ENCODE results near the gene RSPH6A.

Gene RSPH6A

GRCh38 chr19:45769821-45770191 is 45.3 kb downstream of the RSPH6A start:
- H3K4me3 ChIP-seq (ENCODE audit: low read length) = peak overlapping the region; percentile 62
- H3K27ac ChIP-seq (ENCODE audit: low read depth, low read length) = peak overlapping the region; percentile 96
- peak overlapping the region; percentile 25 for H3K18ac ChIP-seq (ENCODE audit: low read length)
- H3K4me2 ChIP-seq (ENCODE audit: low read length) = peak overlapping the region; percentile 100
- H3K9ac ChIP-seq (ENCODE audit: low read length) = peak overlapping the region; percentile 82
- no peak overlapping the region for H2BK120ac ChIP-seq (ENCODE audit: low read depth, low read length)
- H3K23ac ChIP-seq (ENCODE audit: low read length) = no peak overlapping the region
- peaks cover 8% of the 10 kb centered on the region for H3K4me1 ChIP-seq (ENCODE audit: control insufficient read depth, low read depth, low read length)
- H3K27me3 ChIP-seq (ENCODE audit: insufficient read depth, low read length, poor library complexity) = no peaks in the 10 kb centered on the region
- no CpG with 5 or more reads among the region's 28 CpGs for WGBS (ENCODE audit: extremely low coverage, insufficient coverage, low lambda C conversion rate)
- H3K4ac ChIP-seq (ENCODE audit: low read depth, low read length) = peak overlapping the region; percentile 62
- no peaks in the 10 kb centered on the region for H3K79me1 ChIP-seq (ENCODE audit: low read length)
- H2AK5ac ChIP-seq (ENCODE audit: low read length) = no peak overlapping the region
- H2BK5ac ChIP-seq (ENCODE audit: low read length) = no peak overlapping the region
- peak overlapping the region; percentile 99 for H3K56ac ChIP-seq (ENCODE audit: low read length)
- no peak for DNase-seq
- H3K79me2 ChIP-seq (ENCODE audit: control insufficient read depth, insufficient read depth, low read length) = no peaks in the 10 kb centered on the region
- H3K36me3 ChIP-seq (ENCODE audit: control insufficient read depth, insufficient read depth, low read length) = no peaks in the 10 kb centered on the region
- H4K5ac ChIP-seq (ENCODE audit: low read length) = no peak overlapping the region
- H2BK15ac ChIP-seq (replicated peaks; ENCODE audit: low read depth) = no peak overlapping the region
- H4K8ac ChIP-seq (ENCODE audit: low read depth, low read length) = no peak overlapping the region

GRCh38 chr19:45768984-45769782 is 45.9 kb downstream of the RSPH6A start, which contains the start of gene SIX5:
TSS of gene SIX5 (minus strand) at chr19:45769252. CDS start at chr19:45768844, 408 bp downstream.
- Histone ChIP-seq H2BK5ac (ENCODE audit: low read length) (peak within 1 kb of the TSS; percentile 99), H3K9ac (ENCODE audit: low read length) (peak within 1 kb of the TSS; percentile 100), H2BK120ac (ENCODE audit: low read depth, low read length) (peak within 1 kb of the TSS; percentile 48), H3K27me3 (ENCODE audit: insufficient read depth, low read length, poor library complexity) (no peaks in the 10 kb centered on the region), H4K5ac (ENCODE audit: low read length) (no peak within 1 kb of the TSS), H3K18ac (ENCODE audit: low read length) (peak within 1 kb of the TSS; percentile 94), H3K56ac (ENCODE audit: low read length) (peak within 1 kb of the TSS; percentile 100), H3K4ac (ENCODE audit: low read depth, low read length) (peak within 1 kb of the TSS; percentile 94), H2AK5ac (ENCODE audit: low read length) (peak within 1 kb of the TSS; percentile 100), H3K27ac (ENCODE audit: low read depth, low read length) (peak within 1 kb of the TSS; percentile 98), H3K4me1 (ENCODE audit: control insufficient read depth, low read depth, low read length) (peaks cover 8% of the 10 kb centered on the region), H3K79me1 (ENCODE audit: low read length) (no peaks in the 10 kb centered on the region), H3K79me2 (ENCODE audit: control insufficient read depth, insufficient read depth, low read length) (no peaks in the 10 kb centered on the region), H3K4me3 (ENCODE audit: low read length) (peak within 1 kb of the TSS; percentile 95), H3K23ac (ENCODE audit: low read length) (peak within 1 kb of the TSS; percentile 98), H4K8ac (ENCODE audit: low read depth, low read length) (peak within 1 kb of the TSS; percentile 69), H2BK15ac (replicated peaks; ENCODE audit: low read depth) (no peak within 1 kb of the TSS), H3K36me3 (ENCODE audit: control insufficient read depth, insufficient read depth, low read length) (no peaks in the 10 kb centered on the region), H3K4me2 (ENCODE audit: low read length) (peak within 1 kb of the TSS; percentile 100)
- WGBS (ENCODE audit: extremely low coverage, insufficient coverage, low lambda C conversion rate) = no CpG with 5 or more reads among the region's 70 CpGs
- DNase-seq = peak; percentile 99

GRCh38 chr19:45768655-45768983 is 46.5 kb downstream of the RSPH6A start:
- Histone ChIP-seq H3K56ac (ENCODE audit: low read length) (peak overlapping the region; percentile 100), H2BK15ac (replicated peaks; ENCODE audit: low read depth) (no peak overlapping the region), H2BK120ac (ENCODE audit: low read depth, low read length) (peak overlapping the region; percentile 48), H2BK5ac (ENCODE audit: low read length) (peak overlapping the region; percentile 99), H3K27me3 (ENCODE audit: insufficient read depth, low read length, poor library complexity) (no peaks in the 10 kb centered on the region), H4K5ac (ENCODE audit: low read length) (no peak overlapping the region), H3K4ac (ENCODE audit: low read depth, low read length) (peak overlapping the region; percentile 94), H3K79me2 (ENCODE audit: control insufficient read depth, insufficient read depth, low read length) (no peaks in the 10 kb centered on the region), H3K23ac (ENCODE audit: low read length) (peak overlapping the region; percentile 98), H3K27ac (ENCODE audit: low read depth, low read length) (peak overlapping the region; percentile 98), H3K79me1 (ENCODE audit: low read length) (no peaks in the 10 kb centered on the region), H2AK5ac (ENCODE audit: low read length) (peak overlapping the region; percentile 100), H3K4me2 (ENCODE audit: low read length) (peak overlapping the region; percentile 99), H3K9ac (ENCODE audit: low read length) (peak overlapping the region; percentile 100), H3K4me1 (ENCODE audit: control insufficient read depth, low read depth, low read length) (peaks cover 8% of the 10 kb centered on the region), H3K4me3 (ENCODE audit: low read length) (peak overlapping the region; percentile 95), H3K18ac (ENCODE audit: low read length) (peak overlapping the region; percentile 94), H3K36me3 (ENCODE audit: control insufficient read depth, insufficient read depth, low read length) (no peaks in the 10 kb centered on the region), H4K8ac (ENCODE audit: low read depth, low read length) (peak overlapping the region; percentile 69)
- WGBS (ENCODE audit: extremely low coverage, insufficient coverage, low lambda C conversion rate) = no CpG with 5 or more reads among the region's 33 CpGs
- DNase-seq = peak; percentile 60

- peak overlapping the region; percentile 94 for H3K4ac ChIP-seq (ENCODE audit: low read depth, low read length)
- H3K4me3 ChIP-seq (ENCODE audit: low read length) = peak overlapping the region; percentile 81
- no peak overlapping the region for H4K8ac ChIP-seq (ENCODE audit: low read depth, low read length)
- no peaks in the 10 kb centered on the region for H3K36me3 ChIP-seq (ENCODE audit: control insufficient read depth, insufficient read depth, low read length)
- no peak overlapping the region for H2BK15ac ChIP-seq (replicated peaks; ENCODE audit: low read depth)
- no peaks in the 10 kb centered on the region for H3K79me1 ChIP-seq (ENCODE audit: low read length)
- no peak overlapping the region for H4K5ac ChIP-seq (ENCODE audit: low read length)
- peak overlapping the region; percentile 98 for H3K27ac ChIP-seq (ENCODE audit: low read depth, low read length)
- H2BK120ac ChIP-seq (ENCODE audit: low read depth, low read length) = peak overlapping the region; percentile 48
- H3K27me3 ChIP-seq (ENCODE audit: insufficient read depth, low read length, poor library complexity) = no peaks in the 10 kb centered on the region
- H3K4me2 ChIP-seq (ENCODE audit: low read length) = peak overlapping the region; percentile 96
- H3K4me1 ChIP-seq (ENCODE audit: control insufficient read depth, low read depth, low read length) = peaks cover 8% of the 10 kb centered on the region
- peak overlapping the region; percentile 98 for H3K23ac ChIP-seq (ENCODE audit: low read length)
- peak overlapping the region; percentile 100 for H3K56ac ChIP-seq (ENCODE audit: low read length)
- H2BK5ac ChIP-seq (ENCODE audit: low read length) = no peak overlapping the region
- H3K79me2 ChIP-seq (ENCODE audit: control insufficient read depth, insufficient read depth, low read length) = no peaks in the 10 kb centered on the region
- DNase-seq = peak; percentile 80
- peak overlapping the region; percentile 100 for H3K9ac ChIP-seq (ENCODE audit: low read length)
- peak overlapping the region; percentile 94 for H3K18ac ChIP-seq (ENCODE audit: low read length)
- H2AK5ac ChIP-seq (ENCODE audit: low read length) = no peak overlapping the region
- no CpG with 5 or more reads among the region's 102 CpGs for WGBS (ENCODE audit: extremely low coverage, insufficient coverage, low lambda C conversion rate)
Measured at GRCh38 chr19:45767881-45768654, 47.0 kb downstream of the RSPH6A start.

- Histone ChIP-seq H2BK120ac (ENCODE audit: low read depth, low read length) (peak overlapping the region; percentile 1), H3K4me1 (ENCODE audit: control insufficient read depth, low read depth, low read length) (peaks cover 8% of the 10 kb centered on the region), H3K4me2 (ENCODE audit: low read length) (peak overlapping the region; percentile 96), H3K23ac (ENCODE audit: low read length) (peak overlapping the region; percentile 98), H2BK5ac (ENCODE audit: low read length) (no peak overlapping the region), H3K27me3 (ENCODE audit: insufficient read depth, low read length, poor library complexity) (no peaks in the 10 kb centered on the region), H3K79me1 (ENCODE audit: low read length) (no peaks in the 10 kb centered on the region), H2AK5ac (ENCODE audit: low read length) (no peak overlapping the region), H3K4ac (ENCODE audit: low read depth, low read length) (peak overlapping the region; percentile 58), H3K27ac (ENCODE audit: low read depth, low read length) (peak overlapping the region; percentile 67), H3K4me3 (ENCODE audit: low read length) (peak overlapping the region; percentile 81), H3K79me2 (ENCODE audit: control insufficient read depth, insufficient read depth, low read length) (no peaks in the 10 kb centered on the region), H3K18ac (ENCODE audit: low read length) (peak overlapping the region; percentile 77), H2BK15ac (replicated peaks; ENCODE audit: low read depth) (no peak overlapping the region), H3K36me3 (ENCODE audit: control insufficient read depth, insufficient read depth, low read length) (no peaks in the 10 kb centered on the region), H3K56ac (ENCODE audit: low read length) (peak overlapping the region; percentile 100), H3K9ac (ENCODE audit: low read length) (peak overlapping the region; percentile 100), H4K8ac (ENCODE audit: low read depth, low read length) (no peak overlapping the region), H4K5ac (ENCODE audit: low read length) (no peak overlapping the region)
- no CpG with 5 or more reads among the region's 31 CpGs for whole genome bisulfite sequencing (ENCODE audit: extremely low coverage, insufficient coverage, low lambda C conversion rate)
- peak; percentile 66 for DNase-seq
Measured at GRCh38 chr19:45767410-45767880, 47.7 kb downstream of the RSPH6A start.

All from mesendoderm (in vitro differentiated cells).